Measurements from ENCODE around the gene PIP5K1B. TPM values are rescaled to one million over a fixed set of nuclear protein-coding genes. Genes with fewer than 3 reads are reported as not detected.

PIP5K1B gene
- total and polyA plus RNA-seq, 10 of the 15 experiments (the other 5 are each of a cell fraction or from before 2014, with no cell fraction given): 6.8 to 16.3 (median 10.6) TPM

- Histone ChIP-seq H3K79me2 (ENCODE audit: control insufficient read depth, insufficient read depth, low read length) (no peaks in the 10 kb centered on the region), H3K9ac (ENCODE audit: control insufficient read depth, insufficient read depth, low read length) (no peak overlapping the region), H3K4me3 (no peak overlapping the region), H3K4me2 (ENCODE audit: control insufficient read depth, insufficient read depth) (no peak overlapping the region), H3K9me3 (replicated peaks; ENCODE audit: control insufficient read depth, insufficient read depth, low read length) (no peaks in the 10 kb centered on the region), H3K36me3 (ENCODE audit: control insufficient read depth in 2 of 2, insufficient read depth in 2 of 2, low read length in 1 of 2) (no peaks in the 10 kb centered on the region), H2AFZ (ENCODE audit: control insufficient read depth, low read depth, low read length) (no peak overlapping the region), H4K20me1 (ENCODE audit: control insufficient read depth, insufficient read depth) (no peaks in the 10 kb centered on the region), H3K27me3 (replicated peaks in 1 of 2; ENCODE audit: control insufficient read depth in 2 of 2, insufficient read depth in 2 of 2, low read length in 1 of 2) (no peaks in the 10 kb centered on the region), H3K4me1 (ENCODE audit: control insufficient read depth, insufficient read depth, low read length) (no peaks in the 10 kb centered on the region), H3K27ac (ENCODE audit: control insufficient read depth, insufficient read depth) (no peak overlapping the region)
- ChIA-PET CTCF (interaction anchor here (1.1 kb wide), 1 partner anchor 13 kb away, joined by 3 read pairs; no protein-coding TSS in a partner anchor), RAD21 (ENCODE audit: unreplicated experiment) (no interaction called here), POLR2A (no interaction called here), SMC1A (ENCODE audit: uncharacterized antibody, unreplicated experiment) (interaction anchor here (0.6 to 0.8 kb wide), 2 partner anchors 14 to 60 kb away, joined by 3 to 4 read pairs; no protein-coding TSS in a partner anchor)
- 66% methylated on average over 3 of the region's 3 CpGs for WGBS (ENCODE audit: insufficient coverage, insufficient replicate concordance, low lambda C conversion rate, missing lambda C conversion rate)
- in situ Hi-C loops (cut with MboI): no loop called here
- TF ChIP-seq YBX1 (IDR thresholded peaks at IDR 0.05) (no peak), TAF1 (IDR thresholded peaks at IDR 0.05; ENCODE audit: borderline replicate concordance, low read depth, low read length) (no peak), RBBP5 (conservative IDR thresholded peaks at IDR 0.05) (no peak), SMARCA5 (IDR thresholded peaks at IDR 0.05) (no peak), SIX5 (IDR thresholded peaks at IDR 0.05; ENCODE audit: low read depth, low read length, severe bottlenecking) (no peak), CHD1 (IDR thresholded peaks at IDR 0.05; ENCODE audit: low read depth, low read length) (no peak), USF1 (IDR thresholded peaks at IDR 0.05; ENCODE audit: borderline replicate concordance, extremely low read length, insufficient read depth, low read depth, low read length) (no peak), NFIC (IDR thresholded peaks at IDR 0.05; ENCODE audit: low read depth, low read length) (no peak), ZNF217 (IDR thresholded peaks at IDR 0.05) (no peak), ZNF24 (IDR thresholded peaks at IDR 0.05) (no peak), POU2F2 (IDR thresholded peaks at IDR 0.05; ENCODE audit: borderline replicate concordance, low read depth, low read length) (no peak), LARP7 (IDR thresholded peaks at IDR 0.05) (no peak), SIN3A (IDR thresholded peaks at IDR 0.05; ENCODE audit: low read depth, low read length) (no peak), POLR2A (IDR thresholded peaks at IDR 0.05; ENCODE audit: low read depth, low read length) (no peak), ETV6 (conservative IDR thresholded peaks at IDR 0.05 in 1 of 2, IDR thresholded peaks at IDR 0.05 in 1 of 2; ENCODE audit: borderline replicate concordance in 1 of 2, low read depth in 1 of 2) (no peak)
- TF ChIP-seq, protein P1, sequence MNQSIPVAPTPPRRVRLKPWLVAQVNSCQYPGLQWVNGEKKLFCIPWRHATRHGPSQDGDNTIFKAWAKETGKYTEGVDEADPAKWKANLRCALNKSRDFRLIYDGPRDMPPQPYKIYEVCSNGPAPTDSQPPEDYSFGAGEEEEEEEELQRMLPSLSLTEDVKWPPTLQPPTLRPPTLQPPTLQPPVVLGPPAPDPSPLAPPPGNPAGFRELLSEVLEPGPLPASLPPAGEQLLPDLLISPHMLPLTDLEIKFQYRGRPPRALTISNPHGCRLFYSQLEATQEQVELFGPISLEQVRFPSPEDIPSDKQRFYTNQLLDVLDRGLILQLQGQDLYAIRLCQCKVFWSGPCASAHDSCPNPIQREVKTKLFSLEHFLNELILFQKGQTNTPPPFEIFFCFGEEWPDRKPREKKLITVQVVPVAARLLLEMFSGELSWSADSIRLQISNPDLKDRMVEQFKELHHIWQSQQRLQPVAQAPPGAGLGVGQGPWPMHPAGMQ (IDR thresholded peaks at IDR 0.05; ENCODE audit: borderline replicate concordance): no peak
- TF ChIP-seq, protein P2, sequence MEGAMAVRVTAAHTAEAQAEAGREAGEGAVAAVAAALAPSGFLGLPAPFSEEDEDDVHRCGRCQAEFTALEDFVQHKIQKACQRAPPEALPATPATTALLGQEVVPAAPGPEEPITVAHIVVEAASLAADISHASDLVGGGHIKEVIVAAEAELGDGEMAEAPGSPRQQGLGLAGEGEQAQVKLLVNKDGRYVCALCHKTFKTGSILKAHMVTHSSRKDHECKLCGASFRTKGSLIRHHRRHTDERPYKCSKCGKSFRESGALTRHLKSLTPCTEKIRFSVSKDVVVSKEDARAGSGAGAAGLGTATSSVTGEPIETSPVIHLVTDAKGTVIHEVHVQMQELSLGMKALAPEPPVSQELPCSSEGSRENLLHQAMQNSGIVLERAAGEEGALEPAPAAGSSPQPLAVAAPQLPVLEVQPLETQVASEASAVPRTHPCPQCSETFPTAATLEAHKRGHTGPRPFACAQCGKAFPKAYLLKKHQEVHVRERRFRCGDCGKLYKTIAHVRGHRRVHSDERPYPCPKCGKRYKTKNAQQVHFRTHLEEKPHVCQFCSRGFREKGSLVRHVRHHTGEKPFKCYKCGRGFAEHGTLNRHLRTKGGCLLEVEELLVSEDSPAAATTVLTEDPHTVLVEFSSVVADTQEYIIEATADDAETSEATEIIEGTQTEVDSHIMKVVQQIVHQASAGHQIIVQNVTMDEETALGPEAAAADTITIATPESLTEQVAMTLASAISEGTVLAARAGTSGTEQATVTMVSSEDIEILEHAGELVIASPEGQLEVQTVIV (IDR thresholded peaks at IDR 0.05; ENCODE audit: borderline replicate concordance, partially characterized antibody): no peak
- TF ChIP-seq, protein P3, sequence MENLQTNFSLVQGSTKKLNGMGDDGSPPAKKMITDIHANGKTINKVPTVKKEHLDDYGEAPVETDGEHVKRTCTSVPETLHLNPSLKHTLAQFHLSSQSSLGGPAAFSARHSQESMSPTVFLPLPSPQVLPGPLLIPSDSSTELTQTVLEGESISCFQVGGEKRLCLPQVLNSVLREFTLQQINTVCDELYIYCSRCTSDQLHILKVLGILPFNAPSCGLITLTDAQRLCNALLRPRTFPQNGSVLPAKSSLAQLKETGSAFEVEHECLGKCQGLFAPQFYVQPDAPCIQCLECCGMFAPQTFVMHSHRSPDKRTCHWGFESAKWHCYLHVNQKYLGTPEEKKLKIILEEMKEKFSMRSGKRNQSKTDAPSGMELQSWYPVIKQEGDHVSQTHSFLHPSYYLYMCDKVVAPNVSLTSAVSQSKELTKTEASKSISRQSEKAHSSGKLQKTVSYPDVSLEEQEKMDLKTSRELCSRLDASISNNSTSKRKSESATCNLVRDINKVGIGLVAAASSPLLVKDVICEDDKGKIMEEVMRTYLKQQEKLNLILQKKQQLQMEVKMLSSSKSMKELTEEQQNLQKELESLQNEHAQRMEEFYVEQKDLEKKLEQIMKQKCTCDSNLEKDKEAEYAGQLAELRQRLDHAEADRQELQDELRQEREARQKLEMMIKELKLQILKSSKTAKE (IDR thresholded peaks at IDR 0.05; ENCODE audit: low read depth, poor library complexity, severe bottlenecking): no peak
- ATAC-seq (no peak), FAIRE-seq (no peak), DNase-seq (ENCODE audit: low read depth, low spot score) (no peak)
- intact Hi-C loops (cut with micrococcal nuclease; ENCODE audit: unreplicated experiment): no loop called here
- no TSS peak for BruUV-seq (replicated peaks)
These were observed 166.2 kb downstream of the PIP5K1B start for GRCh38 chr9:68871236-68871635.
